Daoy (cell line): Measurements from ENCODE around the gene TNNI2. TPM values are rescaled to one million over a fixed set of nuclear protein-coding genes. Genes with fewer than 3 reads are reported as not detected.
A peak's percentile ranks its signal among the peaks of the same experiment; 100 is the strongest.
"Not testable (repeated sequence)": the region's sequence is repeated elsewhere in the genome, so short reads cannot be mapped to it uniquely, and the experiment has no call there.

Experiments used
- DNase-seq: peaks from one replicate; pipeline ENCODE4 v3.0.0-alpha.2; 2015; ENCODE audit warnings: low read depth
- total RNA-seq: library from RNA; depleted of rRNA; stranded (reverse); fragments of >200 nt; shearing (Covaris generic); gene quantifications from 2 replicates; pipeline ENCODE4 v1.2.3, GENCODE V29; 2014

The TNNI2 gene
- total RNA-seq, 1 experiment from 2014 or later, result not detected

DNA sequence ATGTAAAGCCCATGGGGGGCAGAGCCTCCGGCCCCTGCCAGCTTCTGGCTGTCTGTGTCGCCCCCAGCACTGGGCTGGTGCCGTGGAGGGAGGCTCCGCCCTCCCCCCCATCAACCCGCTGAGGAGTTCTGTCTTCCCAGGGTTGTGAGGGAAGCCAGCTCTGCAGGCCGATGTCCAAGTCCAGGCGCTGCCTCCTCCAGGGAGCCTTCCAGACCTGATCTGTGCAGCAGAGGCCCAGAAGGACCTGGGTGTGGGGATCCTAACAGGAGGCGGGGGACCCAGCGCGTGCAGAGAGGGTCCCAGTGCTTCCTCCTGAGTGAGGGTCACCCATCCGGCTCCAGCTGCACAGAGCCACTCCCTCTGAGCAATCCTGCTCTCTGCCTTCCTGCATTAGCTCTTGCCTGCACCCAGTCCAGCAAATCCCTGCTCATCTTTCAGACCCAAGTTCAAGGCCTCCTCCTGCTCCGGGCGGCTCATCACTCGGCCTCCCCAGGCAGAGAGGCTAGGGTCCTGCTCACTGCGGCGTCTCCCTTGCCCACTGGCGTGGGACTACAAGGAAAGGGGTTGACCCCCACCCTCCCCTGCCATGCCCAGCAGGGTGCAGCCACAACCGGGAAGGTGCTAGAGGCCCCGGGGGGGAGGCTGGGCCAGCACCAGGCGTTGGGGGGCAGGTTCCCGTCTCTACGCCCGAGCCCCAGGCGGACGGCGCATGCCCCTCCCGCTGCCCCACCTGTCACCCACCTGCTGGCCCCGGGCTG lies 36.5 kb downstream of the TNNI2 start:
- DNase-seq, result no peak

GRCh38 chr11:1875851-1876301 lies 37.1 kb downstream of the TNNI2 start:
- not testable (repeated sequence) for DNase-seq

GRCh38 chr11:1876361-1877063 lies 37.7 kb downstream of the TNNI2 start:
- DNase-seq, result peak; percentile 62

- peak; percentile 60 for DNase-seq
Measured at GRCh38 chr11:1877211-1878136, 38.7 kb downstream of the TNNI2 start.

DNA sequence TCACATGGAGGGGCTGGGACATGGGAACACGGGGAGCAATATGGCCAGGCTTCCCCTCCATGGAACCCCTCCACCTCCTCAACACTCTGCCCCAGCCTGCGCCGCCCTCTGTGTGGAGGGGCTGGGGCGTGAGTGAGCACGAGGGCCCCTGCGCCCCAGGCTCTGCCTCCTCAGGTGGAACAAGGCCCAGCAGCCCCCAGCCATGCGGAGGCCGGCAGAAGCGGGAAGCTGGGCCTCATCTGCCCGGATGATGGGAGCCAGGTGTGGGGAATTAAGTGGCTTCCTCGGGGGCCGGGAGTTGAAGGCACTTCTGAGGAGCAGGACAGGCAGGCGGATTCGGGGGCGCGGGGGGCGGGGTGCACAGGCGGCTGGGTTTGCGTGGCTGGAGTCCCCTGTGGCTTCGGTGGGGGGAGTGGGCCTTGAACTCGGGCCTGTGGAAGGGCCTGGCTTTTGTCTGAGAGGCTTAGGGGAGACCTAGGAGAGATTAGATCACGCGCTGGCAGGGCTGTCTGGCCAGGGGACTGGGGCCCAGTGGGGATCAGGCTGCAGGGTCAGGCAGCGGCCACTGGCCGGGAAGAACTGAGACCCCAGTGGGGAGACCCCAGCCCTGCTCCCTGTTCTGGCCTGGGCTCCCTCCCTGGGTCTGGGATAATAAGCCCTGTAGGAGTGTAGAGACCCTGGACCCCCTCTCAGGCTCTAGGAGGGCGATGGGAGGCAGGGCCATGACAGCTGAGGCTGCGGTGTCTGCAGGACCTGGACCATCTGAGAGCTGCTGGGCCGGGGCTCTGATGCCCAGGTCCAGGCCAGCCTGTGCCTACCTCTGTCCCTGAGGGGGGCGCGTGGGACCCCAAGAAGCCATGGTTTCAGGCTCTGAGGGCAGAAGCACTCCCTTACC lies 39.6 kb downstream of the TNNI2 start:
- no peak for DNase-seq

DNA sequence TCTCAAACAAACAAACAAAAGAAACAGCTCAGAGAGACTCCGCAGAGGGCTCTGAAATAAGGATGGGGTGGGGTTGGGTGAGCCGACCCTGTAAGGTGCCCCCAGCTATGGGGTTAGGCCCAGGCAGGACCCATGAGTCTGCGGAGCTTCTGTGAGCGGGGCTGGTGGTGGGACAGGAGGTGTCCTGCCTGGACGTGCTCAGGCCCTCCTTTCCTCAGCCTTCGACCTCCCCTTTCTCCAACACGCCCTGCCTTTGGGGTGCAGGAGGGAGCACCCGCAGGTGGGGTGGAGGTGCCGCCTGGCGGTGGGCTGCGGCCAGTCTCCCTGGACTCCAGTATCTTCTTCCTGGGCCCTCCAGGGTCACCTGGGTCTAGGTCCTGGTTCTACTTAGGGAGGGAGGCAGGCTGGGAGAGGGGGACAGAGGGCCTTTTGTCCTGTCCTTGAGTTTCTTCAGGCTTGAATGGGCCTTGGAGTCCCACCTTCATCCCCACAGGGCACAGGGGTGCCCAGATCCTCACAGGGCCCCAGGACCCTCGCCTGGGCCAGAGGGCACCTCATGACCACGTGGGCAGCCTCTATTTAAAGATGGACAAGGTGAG lies 40.7 kb downstream of the TNNI2 start:
- DNase-seq, result no peak

- DNase-seq, result peak; percentile 38
Measured at GRCh38 chr11:1879941-1880720, 41.4 kb downstream of the TNNI2 start.

DNA sequence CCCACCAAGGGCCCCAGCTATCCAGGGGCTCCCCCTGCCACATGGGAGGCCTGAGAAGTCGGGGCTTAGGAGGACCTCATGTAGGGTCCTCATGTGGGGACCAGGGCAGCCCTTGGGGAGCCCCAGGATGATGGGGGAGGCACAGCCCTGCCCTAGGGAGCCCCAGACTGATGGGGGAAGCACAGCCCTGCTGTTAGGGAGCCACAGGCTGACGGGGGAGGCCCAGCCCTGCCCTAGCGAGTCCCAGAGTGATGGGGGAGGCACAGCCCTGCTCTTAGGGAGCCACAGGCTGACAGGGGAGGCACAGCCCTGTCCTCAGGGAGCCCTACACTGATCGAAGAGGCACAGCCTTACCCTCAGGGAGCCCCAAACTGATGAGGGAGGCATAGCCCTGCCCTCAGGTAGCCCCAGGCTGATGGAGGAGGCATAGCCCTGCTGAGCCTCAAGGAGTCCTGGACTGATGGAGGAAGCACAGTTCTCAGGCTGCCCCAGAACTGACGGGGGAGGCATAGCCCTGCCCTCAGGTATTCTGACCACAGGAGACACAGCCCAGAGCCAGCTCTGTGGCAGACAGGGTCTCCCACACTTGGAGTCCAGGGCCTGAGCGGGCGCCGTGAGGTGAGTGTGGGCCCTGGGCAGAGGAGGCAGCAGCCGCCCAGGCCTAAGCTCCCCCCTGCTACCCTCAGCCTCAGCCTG lies 42.1 kb downstream of the TNNI2 start:
- no peak for DNase-seq

DNA sequence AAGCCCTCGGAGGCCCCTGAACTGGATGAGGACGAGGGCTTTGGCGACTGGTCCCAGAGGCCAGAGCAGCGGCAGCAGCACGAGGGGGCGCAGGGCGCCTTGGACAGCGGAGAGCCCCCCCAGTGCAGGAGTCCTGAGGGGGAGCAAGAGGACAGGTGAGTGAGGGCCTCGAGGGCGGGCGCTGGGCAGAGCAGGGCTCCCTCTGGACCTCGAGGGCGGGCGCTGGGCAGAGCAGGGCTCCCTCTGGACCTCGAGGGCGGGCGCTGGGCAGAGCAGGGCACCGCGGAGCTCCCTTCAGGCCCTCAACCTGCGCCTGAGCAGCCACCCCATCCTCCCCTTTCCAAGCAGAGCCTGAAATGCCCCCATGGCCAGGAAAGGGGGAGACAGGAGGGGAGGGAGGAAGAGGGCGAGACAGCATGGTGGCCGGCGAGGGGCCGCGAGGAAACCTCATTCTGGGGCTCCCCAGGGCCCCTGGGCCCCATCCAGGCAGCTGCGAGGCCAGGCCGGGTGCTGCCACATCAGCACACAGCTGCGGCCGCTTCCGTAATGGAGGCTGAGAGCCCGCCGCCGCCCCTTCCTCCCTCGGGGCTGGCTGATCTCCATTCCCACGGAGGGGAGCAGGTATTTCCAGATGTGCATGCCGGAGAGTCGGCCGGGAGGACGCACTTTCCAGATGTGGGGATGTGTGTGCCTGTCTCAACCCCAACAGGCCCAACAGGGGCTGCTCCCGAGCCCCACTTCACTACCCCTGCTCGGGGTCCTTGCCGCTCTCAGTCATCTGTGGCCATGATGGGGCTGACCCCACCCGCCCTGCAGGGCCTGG lies 42.9 kb downstream of the TNNI2 start:
- no peak for DNase-seq

GRCh38 chr11:1882265-1883238 lies 43.8 kb downstream of the TNNI2 start:
- DNase-seq, result peak; percentile 75

- no peak for DNase-seq
Measured at GRCh38 chr11:1883346-1884302, 44.8 kb downstream of the TNNI2 start.

DNA sequence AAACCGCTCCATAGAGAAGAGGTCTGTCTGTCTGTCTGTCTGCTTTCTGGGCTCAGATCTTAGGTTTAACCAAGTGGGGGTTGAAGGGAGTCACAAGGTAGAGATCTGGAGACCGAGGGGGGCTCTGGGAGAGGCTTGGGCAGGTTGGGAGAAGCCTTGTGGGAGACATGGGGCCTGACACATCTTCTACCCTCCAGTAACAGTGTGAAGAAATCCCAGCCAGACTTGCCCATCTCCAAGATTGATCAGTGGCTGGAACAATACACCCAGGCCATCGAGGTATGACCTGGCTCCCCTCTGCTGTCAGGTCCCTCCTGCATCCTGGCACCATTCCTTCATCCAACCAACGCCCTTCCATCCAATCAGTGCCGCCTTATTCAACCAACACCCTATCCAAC lies 45.5 kb downstream of the TNNI2 start:
- DNase-seq, result no peak

GRCh38 chr11:1886551-1886950 lies 47.8 kb downstream of the TNNI2 start:
- not testable (repeated sequence) for DNase-seq

GRCh38 chr11:1887451-1888346 lies 48.9 kb downstream of the TNNI2 start:
- no peak for DNase-seq

DNA sequence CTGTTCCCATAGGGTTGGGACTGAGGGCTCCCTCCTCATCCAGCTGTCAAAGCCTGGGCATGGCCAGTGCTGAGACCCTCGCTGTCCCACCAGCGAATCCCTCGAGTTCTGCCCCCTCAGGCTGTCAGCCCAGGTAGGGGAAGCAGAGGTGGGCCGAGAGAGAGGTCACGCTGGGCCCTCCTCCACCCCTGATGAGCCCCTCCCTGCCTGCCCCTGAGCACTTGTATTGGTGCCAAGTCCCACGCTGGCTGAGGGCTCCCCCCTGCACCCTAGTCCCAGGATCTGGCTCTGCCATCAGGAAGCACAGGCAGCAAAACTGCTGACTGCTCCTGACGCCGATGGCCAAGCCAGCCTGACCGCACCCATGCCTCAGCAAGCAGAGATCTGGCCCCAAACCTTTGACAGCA lies 49.6 kb downstream of the TNNI2 start:
- no peak for DNase-seq
